Neural progenitor cell (in vitro differentiated cells): Measurements from ENCODE around the gene RHOF. TPM values are rescaled to one million over a fixed set of nuclear protein-coding genes. Genes with fewer than 3 reads are reported as not detected.

Experiments
- DNase-seq: peaks from one replicate; pipeline ENCODE4 v3.0.0-alpha.2; 2016; ENCODE audit warnings: low spot score
- H2AFZ ChIP-seq: fragments of 200-600 bp; sonication (generic); replicated peaks from 2 replicates; pipeline ENCODE4 v1.6.1; 2016; ENCODE audit warnings: antibody characterized with exemption
- H3F3A ChIP-seq: fragments of 200-600 bp; sonication (generic); 2 replicates; pipeline ENCODE4 v1.6.1; 2016; ENCODE audit warnings: antibody characterized with exemption, low read depth
- H3K27ac ChIP-seq: fragments of 200-600 bp; sonication (generic); 2 replicates; pipeline ENCODE4 v1.5.1; 2016; ENCODE audit warnings: mild to moderate bottlenecking
- H3K27me3 ChIP-seq: fragments of 200-600 bp; sonication (generic); 2 replicates; pipeline ENCODE4 v1.6.1; 2016; ENCODE audit warnings: mild to moderate bottlenecking, moderate library complexity
- H3K36me3 ChIP-seq: fragments of 200-600 bp; sonication (generic); 2 replicates; pipeline ENCODE4 v1.5.1; 2016
- H3K4me1 ChIP-seq: fragments of 200-600 bp; sonication (generic); 2 replicates; pipeline ENCODE4 v1.6.1; 2016; ENCODE audit warnings: mixed run types
- H3K4me2 ChIP-seq: fragments of 200-600 bp; sonication (generic); 2 replicates; pipeline ENCODE4 v1.6.1; 2016
- H3K4me3 ChIP-seq: fragments of 200-600 bp; sonication (generic); 2 replicates; pipeline ENCODE4 v1.5.1; 2016
- H3K79me2 ChIP-seq: fragments of 200-600 bp; sonication (generic); 2 replicates; pipeline ENCODE4 v1.6.1; 2016; ENCODE audit warnings: low read depth
- H3K9ac ChIP-seq: fragments of 200-600 bp; sonication (generic); 2 replicates; pipeline ENCODE4 v1.6.1; 2016
- H3K9me3 ChIP-seq: fragments of 200-600 bp; sonication (generic); 2 replicates; pipeline ENCODE4 v1.5.1; 2016; ENCODE audit warnings: low read depth
- H4K20me1 ChIP-seq: fragments of 200-600 bp; sonication (generic); 2 replicates; pipeline ENCODE4 v1.6.1; 2016; ENCODE audit warnings: low read depth
- H3K27ac Mint-ChIP-seq: 3 replicates; pipeline ENCODE4 v1.8.0; 2021; ENCODE audit warnings: mixed read lengths
- H3K27me3 Mint-ChIP-seq: 2 replicates; pipeline ENCODE4 v1.8.0; 2022; ENCODE audit warnings: low read depth, mild to moderate bottlenecking, inconsistent platforms, moderate library complexity, mixed read lengths; ENCODE audit not compliant: insufficient read depth
- H3K36me3 Mint-ChIP-seq: 3 replicates; pipeline ENCODE4 v1.8.0; 2021; ENCODE audit warnings: mixed read lengths
- H3K4me1 Mint-ChIP-seq: 3 replicates; pipeline ENCODE4 v1.8.0; 2021; ENCODE audit warnings: mixed read lengths
- H3K4me3 Mint-ChIP-seq: 3 replicates; pipeline ENCODE4 v1.8.0; 2021; ENCODE audit warnings: mild to moderate bottlenecking, moderate library complexity, mixed read lengths
- H3K9me3 Mint-ChIP-seq: 3 replicates; pipeline ENCODE4 v1.8.0; 2020; ENCODE audit warnings: mixed read lengths
- CTCF ChIP-seq: fragments of 200-600 bp; sonication (generic); IDR thresholded peaks from 2 replicates; pipeline ENCODE4 v1.5.1; 2017; ENCODE audit warnings: antibody characterized with exemption, mild to moderate bottlenecking
- EZH2 ChIP-seq: fragments of 200-600 bp; sonication (generic); IDR thresholded peaks from 2 replicates; pipeline ENCODE4 v1.6.1; 2017; ENCODE audit warnings: antibody characterized with exemption, mild to moderate bottlenecking, moderate library complexity
- EZH2phosphoT487 ChIP-seq: fragments of 200-600 bp; sonication (generic); IDR thresholded peaks from 2 replicates; pipeline ENCODE4 v1.6.1; 2017; ENCODE audit warnings: antibody characterized with exemption
- total RNA-seq: library from RNA; depleted of rRNA; stranded (reverse); fragments of >200 nt; gene quantifications from 2 replicates; pipeline ENCODE4 v1.2.3, GENCODE V29; 2015; ENCODE audit warnings: low replicate concordance

The RHOF gene
- total RNA-seq, 1 donor from 2014 or later = 20.1 TPM

GRCh38 chr12:121838126-121838525, 44.6 kb upstream of the RHOF start:
- Histone ChIP-seq H3K79me2 (no peaks in the 10 kb centered on the region), H3K4me3 (no peak overlapping the region), H4K20me1 (no peaks in the 10 kb centered on the region), H3K9ac (no peak overlapping the region), H2AFZ (no peak overlapping the region), H3K27me3 (no peaks in the 10 kb centered on the region), H3F3A (peaks cover 20% of the 10 kb centered on the region), H3K4me1 (no peaks in the 10 kb centered on the region), H3K4me2 (no peak overlapping the region), H3K27ac (no peak overlapping the region), H3K36me3 (no peaks in the 10 kb centered on the region), H3K9me3 (no peaks in the 10 kb centered on the region)
- H3K27ac Mint-ChIP-seq = no peak overlapping the region
- no peaks in the 10 kb centered on the region for H3K9me3 Mint-ChIP-seq
- TF ChIP-seq CTCF = no peak
- no peak for TF ChIP-seq EZH2
- TF ChIP-seq EZH2phosphoT487 = no peak
- H3K4me1 Mint-ChIP-seq = peaks cover 16% of the 10 kb centered on the region
- peak overlapping the region; percentile 50 for H3K4me3 Mint-ChIP-seq
- no peak for DNase-seq
- H3K36me3 Mint-ChIP-seq = no peaks in the 10 kb centered on the region
- peaks cover 6% of the 10 kb centered on the region for H3K27me3 Mint-ChIP-seq

- no peak overlapping the region for H3K4me3 Mint-ChIP-seq
- H3K9ac ChIP-seq = no peak overlapping the region
These were observed 44.2 kb upstream of the RHOF start for GRCh38 chr12:121837680-121838079.

GRCh38 chr12:121831571-121832245, 38.2 kb upstream of the RHOF start:
- no peaks in the 10 kb centered on the region for H4K20me1 ChIP-seq
- Mint-ChIP-seq H3K4me1 (no peaks in the 10 kb centered on the region), H3K27ac (no peak overlapping the region), H3K27me3 (peaks cover 2% of the 10 kb centered on the region), H3K36me3 (peaks cover 21% of the 10 kb centered on the region), H3K9me3 (no peaks in the 10 kb centered on the region), H3K4me3 (no peak overlapping the region)
- H2AFZ ChIP-seq = no peak overlapping the region
- H3K4me1 ChIP-seq = no peaks in the 10 kb centered on the region
- no peaks in the 10 kb centered on the region for H3K36me3 ChIP-seq
- H3F3A ChIP-seq = no peaks in the 10 kb centered on the region
- H3K27me3 ChIP-seq = no peaks in the 10 kb centered on the region
- H3K79me2 ChIP-seq = no peaks in the 10 kb centered on the region
- no peak overlapping the region for H3K9ac ChIP-seq
- H3K27ac ChIP-seq = no peak overlapping the region
- H3K4me2 ChIP-seq = no peak overlapping the region
- TF ChIP-seq EZH2 = no peak
- no peak for TF ChIP-seq EZH2phosphoT487
- no peak for TF ChIP-seq CTCF
- H3K4me3 ChIP-seq = no peak overlapping the region
- H3K9me3 ChIP-seq = no peaks in the 10 kb centered on the region
- DNase-seq = no peak

More at GRCh38 chr12:121837680-121838079, 44.2 kb upstream of the RHOF start:
- Histone ChIP-seq H3K27ac (no peak overlapping the region), H3K4me2 (no peak overlapping the region), H3F3A (peaks cover 20% of the 10 kb centered on the region), H3K4me3 (no peak overlapping the region), H3K9me3 (no peaks in the 10 kb centered on the region), H3K27me3 (no peaks in the 10 kb centered on the region), H3K36me3 (no peaks in the 10 kb centered on the region), H2AFZ (no peak overlapping the region), H4K20me1 (no peaks in the 10 kb centered on the region), H3K79me2 (no peaks in the 10 kb centered on the region), H3K4me1 (no peaks in the 10 kb centered on the region)
- TF ChIP-seq EZH2 (no peak), EZH2phosphoT487 (no peak)
- no peaks in the 10 kb centered on the region for H3K36me3 Mint-ChIP-seq
- peaks cover 6% of the 10 kb centered on the region for H3K27me3 Mint-ChIP-seq
- H3K4me1 Mint-ChIP-seq = peaks cover 13% of the 10 kb centered on the region
- H3K27ac Mint-ChIP-seq = no peak overlapping the region
- no peaks in the 10 kb centered on the region for H3K9me3 Mint-ChIP-seq
- no peak for DNase-seq

GRCh38 chr12:121830588-121831265, 37.2 kb upstream of the RHOF start:
- Histone ChIP-seq H3K9ac (no peak overlapping the region), H3K4me3 (no peak overlapping the region), H3K79me2 (no peaks in the 10 kb centered on the region), H3K36me3 (no peaks in the 10 kb centered on the region), H3K4me1 (no peaks in the 10 kb centered on the region), H4K20me1 (no peaks in the 10 kb centered on the region), H3K27me3 (no peaks in the 10 kb centered on the region), H2AFZ (no peak overlapping the region), H3F3A (no peaks in the 10 kb centered on the region), H3K4me2 (no peak overlapping the region), H3K27ac (no peak overlapping the region), H3K9me3 (no peaks in the 10 kb centered on the region)
- peaks cover 7% of the 10 kb centered on the region for H3K27me3 Mint-ChIP-seq
- TF ChIP-seq CTCF (no peak), EZH2phosphoT487 (no peak), EZH2 (no peak)
- H3K36me3 Mint-ChIP-seq = peaks cover 27% of the 10 kb centered on the region
- H3K27ac Mint-ChIP-seq = peak overlapping the region; percentile 1
- no peaks in the 10 kb centered on the region for H3K4me1 Mint-ChIP-seq
- H3K9me3 Mint-ChIP-seq = no peaks in the 10 kb centered on the region
- no peak for DNase-seq
- H3K4me3 Mint-ChIP-seq = no peak overlapping the region
